ENCODE measurements around the gene RAB26.

DNA sequence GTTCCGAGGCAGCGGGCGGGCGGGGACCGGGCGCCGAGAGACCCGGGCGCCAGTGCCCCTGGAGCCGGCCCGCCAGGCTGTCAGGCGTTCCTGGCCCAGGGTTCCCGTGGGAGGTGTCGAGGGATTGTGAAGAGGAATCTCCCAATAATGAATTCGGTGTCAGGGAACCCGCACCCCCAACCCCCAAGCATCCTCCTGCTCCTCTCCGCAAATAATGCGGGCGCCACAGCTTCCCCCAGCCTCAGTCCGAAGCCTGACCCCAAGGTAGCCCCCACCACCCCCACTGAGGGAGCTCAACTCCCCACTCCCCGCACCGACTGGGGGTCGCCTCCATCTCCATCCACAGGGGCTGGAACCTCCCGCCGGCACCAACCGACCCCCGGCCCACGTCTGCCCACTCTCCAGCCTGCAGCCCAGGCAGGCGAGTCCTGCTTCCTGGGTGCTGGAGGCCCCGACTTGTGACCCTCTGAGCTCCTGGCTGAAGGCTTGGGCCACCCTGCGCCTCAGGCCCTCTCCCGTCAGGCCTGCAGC is 48.6 kb downstream of the RAB26 start:
- TF ChIP-seq CTCF (IDR thresholded peaks at IDR 0.05) (no peak), POLR2A (IDR thresholded peaks at IDR 0.05) (no peak)

All from thyroid gland (tissue), 4 donors.